ENCODE results near the gene XBP1.
"Not testable (repeated sequence)": the region's sequence is repeated elsewhere in the genome, so short reads cannot be mapped to it uniquely, and the experiment has no call there.

XBP1 gene

DNA sequence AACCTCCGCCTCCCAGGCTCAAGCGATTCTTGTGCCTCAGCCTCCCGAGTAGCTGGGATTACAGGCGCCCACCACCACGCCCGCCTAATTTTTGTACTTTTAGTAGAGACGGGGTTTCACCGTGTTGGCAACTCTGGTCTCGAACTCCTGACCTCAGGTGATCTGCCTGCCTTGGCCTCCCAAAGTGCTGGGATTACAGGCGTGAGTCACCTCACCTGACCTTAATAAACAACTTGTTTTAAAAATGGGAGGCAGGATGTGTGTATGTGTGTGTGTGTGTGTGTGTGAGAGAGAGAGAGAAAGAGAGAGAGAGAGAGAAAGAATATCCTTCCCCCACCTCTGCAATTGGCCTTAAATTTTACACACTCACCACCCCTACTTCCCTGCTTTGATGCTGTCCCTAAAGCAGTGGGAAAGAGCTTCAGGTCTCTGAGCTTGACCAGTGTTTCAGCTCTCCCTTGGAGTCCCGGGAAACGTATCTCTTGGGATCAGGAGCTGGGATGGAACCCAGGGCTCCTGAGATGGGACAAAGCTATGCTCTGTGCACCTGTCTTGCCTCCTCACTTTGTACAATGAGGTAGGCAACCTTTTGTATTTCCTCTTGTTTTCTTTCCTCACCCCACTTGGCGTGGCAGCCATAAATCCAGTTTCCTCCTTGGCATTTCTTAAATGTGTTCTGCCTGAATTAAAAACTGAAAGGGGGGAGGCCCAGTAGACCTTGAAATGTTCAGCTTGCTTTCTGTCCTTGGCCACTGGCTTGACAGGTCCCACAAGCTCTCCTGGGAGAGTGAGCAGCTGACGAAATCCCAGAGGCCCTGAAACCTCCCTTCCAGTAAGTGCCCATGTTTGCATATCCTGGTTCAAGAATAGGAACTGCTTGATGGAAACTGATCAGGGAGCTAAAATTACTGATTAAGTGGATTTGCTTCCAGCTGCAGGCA, 17.8 kb upstream of the XBP1 start:
- no peak for DNase-seq (ENCODE audit: low spot score)

DNA sequence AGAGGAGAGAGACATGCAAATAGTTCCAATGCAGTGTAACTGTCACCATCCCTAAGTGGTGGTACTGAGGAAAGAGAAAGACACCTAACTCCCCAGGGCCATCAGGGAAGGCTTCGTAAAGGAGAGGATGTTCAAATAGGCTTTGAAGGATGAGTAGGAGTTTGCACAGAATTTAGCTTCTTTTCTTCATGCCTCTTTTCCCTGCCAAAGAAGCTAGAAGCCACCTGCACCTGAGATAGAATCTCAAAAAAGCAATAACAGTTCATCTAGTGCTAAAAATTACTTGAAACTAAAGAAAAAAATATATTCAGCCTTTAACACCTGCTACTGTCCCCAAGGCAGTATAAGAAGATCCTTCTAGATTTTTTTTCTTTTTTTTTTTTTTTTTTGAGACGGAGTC, 16.7 kb upstream of the XBP1 start:
- DNase-seq (ENCODE audit: low spot score): no peak

DNA sequence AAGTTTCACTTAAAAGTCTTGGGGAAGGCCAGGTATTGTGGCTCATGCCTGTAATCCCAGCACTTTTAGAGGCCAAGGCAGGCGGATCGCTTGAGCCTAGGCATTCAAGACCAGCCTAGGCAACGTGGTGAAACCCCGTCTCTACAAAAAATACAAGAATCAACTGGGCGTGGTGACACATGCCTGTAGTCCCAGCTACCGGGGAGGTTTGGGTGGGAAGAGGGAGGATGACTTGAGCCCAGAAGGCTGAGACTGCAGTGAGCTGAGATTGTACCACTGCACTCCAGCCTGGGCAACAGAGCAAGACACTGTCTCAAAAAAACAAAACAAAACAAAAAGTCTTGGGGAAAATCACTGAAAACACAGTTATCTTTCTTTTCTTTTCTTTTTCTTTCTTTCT, 15.4 kb upstream of the XBP1 start:
- no peak for DNase-seq (ENCODE audit: low spot score)

DNA sequence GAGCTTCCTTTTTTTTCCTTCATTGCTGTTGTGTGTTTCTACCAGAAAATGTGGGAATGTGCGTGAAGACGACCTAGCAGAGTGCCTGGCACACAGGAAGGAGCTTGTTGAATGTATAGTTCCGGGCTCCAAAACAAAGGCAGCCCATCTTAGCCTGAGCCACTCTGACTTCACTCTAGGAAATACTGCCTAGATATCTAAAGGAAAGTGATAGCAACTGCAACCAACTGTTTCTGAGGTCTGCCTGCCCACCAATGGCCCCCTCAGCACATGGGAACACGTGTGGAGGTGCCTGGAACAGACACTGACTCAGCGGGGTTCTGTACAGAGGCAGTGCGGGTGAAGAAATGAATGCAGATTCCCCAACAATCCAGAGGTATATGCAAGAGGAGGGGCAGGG, 14.7 kb upstream of the XBP1 start:
- no peak for DNase-seq (ENCODE audit: low spot score)

DNA sequence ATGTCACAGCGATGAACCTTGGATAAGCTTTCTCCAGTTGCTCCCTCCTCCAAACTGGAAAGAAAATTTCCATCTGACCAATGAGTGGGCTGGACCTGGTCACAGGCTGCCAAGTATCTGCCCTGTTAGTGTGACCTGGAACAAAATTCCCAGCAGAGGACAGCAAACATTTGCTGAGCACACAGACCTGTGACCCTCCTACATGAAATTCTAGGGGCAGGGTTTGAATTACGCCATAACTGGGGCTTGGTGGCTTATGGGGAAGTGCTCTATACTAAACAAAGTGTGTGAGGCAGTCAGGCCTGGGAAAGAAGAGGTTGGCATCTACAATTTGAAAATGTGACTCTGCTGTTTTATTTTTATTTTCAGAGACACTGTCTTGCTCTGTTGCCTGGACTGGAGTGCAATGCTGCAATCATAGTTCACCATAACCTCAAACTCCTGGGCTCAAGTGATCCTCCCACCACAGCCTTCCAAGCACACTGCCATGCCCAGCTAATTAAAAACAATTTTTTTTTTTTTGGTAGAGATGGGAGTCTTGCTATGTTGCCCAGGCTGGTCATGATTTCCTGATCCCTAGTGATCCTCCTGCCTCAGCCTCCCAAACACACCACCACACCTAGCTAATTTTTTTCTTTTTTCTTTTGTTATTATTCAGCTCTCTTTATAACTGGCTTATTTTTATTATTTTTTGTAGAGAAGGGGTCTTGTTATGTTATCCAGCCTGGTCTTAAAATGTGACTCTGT, 13.6 kb upstream of the XBP1 start:
- peak; percentile 89 for DNase-seq (ENCODE audit: low spot score)

DNA sequence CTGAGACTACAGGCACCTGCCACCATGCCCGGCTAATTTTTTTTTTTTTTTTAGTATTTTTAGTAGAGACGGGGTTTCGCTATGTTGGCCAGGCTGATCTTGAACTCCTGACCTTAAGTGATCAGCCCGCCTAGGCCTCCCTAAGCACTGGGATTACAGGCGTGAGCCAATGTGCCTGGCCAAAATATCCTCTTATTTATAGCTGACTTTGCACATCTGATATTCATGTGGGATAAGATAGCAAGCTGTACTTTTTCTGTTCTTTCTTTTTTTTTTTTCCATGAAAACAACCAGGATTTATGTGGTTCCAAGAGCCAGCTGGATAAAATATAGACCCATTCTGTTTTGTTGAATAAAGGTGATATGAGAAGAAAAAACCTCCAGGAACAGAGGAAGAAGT, 12.1 kb upstream of the XBP1 start:
- no peak for DNase-seq (ENCODE audit: low spot score)

DNA sequence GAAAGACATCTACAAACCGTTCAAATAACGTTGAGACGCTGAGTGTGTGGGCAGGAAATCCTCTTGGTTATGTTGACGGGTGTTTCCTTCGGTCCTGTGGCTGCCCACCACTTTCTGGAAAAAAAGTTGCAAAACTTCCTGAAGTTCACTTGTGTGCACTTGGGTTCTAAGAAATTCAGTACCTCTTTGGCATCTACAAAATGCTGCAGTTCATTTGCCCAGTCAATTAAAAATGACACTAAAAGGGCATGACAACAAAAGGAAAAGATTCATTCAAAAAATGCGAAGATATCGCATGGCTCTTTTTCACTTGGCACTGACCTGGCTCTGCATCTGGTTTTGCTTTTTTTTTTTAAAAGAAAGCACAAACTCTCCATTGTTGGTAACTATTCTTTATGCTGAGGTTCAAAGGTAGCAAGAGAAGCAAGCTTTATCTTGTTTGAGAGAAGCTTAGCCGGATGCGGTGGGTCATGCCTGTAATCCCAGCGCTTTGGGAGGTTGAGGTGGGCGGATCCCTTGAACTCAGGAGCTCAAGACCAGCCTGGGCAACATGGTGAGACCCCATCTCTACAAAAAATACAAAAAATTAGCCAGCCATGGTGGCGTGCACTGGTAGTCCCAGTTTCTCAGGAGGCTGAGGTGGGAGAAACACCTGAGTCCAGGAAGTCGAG, 10.6 kb upstream of the XBP1 start:
- DNase-seq (ENCODE audit: low spot score): peak; percentile 38

DNA sequence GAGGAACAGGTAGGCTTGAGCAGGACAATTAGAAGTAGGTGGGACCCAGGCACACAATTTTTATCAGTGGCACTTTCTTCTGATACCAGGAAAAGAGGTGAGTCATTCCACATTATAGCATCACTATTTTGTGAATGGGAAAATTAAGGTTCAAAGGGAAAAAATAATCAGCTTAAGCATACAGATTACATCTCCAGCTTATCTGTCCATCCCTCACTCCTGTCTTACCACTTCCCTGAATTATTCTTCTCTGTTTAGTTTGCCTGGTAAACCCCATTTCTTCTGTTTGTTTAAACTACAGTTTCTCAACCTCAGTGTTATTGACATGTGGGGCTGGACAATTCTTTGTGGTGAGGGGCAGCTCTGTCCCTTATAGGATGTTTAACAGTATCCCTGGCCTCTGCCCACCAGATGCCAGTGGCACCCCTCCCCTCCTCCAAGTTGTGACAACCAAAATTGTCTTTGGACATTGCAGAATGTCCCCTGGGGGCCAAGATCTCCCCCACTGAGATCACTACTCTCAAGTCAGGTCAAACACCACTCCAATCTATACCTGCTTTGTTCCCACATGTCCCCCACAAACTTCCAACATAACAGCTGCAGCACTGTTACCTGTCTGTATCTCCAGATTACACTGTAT, 8.5 kb upstream of the XBP1 start:
- no peak for DNase-seq (ENCODE audit: low spot score)

DNA sequence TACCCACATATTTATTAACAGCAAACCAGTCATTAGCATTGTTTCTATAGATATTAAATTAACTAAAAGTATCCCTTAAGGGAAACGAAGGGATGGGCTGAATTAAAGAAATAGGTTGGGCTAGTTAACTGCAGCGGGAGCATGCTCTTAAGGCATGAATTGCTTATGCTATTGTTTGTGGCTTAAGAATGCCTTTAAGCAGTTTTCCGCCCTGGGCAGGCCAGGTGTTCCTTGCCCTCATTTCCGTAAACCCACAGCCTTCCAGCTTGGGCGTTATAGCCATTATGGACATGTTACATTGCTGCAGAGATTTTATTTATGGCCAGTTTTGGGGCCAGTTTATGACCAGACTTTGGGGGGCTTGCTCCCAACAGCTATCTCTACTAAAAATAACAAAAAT, 5.1 kb upstream of the XBP1 start:
- DNase-seq (ENCODE audit: low spot score): not testable (repeated sequence)

DNA sequence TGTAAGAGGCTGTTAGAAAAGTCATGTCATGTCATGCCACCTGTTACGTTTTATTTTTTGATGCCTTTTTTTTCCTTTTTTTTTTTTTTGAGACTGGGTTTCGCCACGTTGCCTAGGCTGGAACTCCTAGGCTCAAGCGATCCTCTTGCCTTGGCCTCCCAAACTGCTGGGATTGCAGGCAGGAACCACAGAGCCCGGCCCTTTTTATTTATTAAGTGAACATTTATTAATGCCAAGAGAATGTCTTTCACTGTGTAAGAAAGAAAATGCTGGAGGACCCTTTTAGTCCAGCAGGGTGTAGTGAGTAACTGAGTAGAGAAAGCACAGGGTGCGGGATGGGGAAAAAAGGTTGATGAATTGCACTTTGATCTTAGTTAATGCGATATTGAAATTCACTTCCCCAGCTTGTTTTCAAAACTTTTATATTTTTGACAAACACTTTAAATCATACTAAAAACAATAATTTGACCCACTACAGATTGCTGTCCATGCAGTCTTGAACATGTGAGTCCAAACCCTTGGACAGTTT, 2.3 kb upstream of the XBP1 start:
- DNase-seq (ENCODE audit: low spot score): peak; percentile 68

DNA sequence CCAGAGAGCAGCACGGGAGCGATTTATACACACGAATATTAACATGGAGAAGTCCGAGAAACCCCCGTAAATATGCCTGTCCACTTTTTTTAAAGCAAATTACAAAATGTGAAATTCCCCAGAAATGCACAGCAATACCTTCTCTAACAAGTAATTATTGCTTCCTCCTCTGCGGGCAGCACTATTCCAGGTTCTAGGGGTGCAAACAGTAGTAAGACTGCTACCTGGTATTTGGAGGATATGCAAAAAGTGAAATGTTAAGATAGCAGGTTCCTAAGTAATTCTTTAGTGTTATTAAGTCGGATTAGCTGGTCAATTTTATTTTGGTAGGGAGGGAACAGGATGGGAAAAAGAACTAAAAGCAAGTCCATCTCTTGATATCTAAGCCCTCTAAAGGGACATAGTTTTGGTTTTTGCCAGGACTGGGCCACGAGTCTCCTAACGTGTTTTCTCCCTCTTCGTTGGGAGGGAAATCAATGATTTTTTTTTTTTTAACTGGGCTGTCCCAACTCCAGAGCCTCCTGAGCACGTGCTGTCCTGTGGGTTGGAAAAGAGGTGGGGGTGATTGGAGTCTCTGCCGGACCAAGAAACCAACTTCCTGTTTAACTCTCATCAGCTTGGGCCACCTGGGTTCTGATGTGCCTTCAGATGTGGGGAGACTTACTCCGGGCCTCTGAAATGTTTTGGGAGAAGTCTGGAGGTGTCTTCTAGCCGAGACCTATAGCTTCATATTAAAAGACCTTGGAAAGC, 1.7 kb upstream of the XBP1 start:
- peak; percentile 74 for DNase-seq (ENCODE audit: low spot score)

DNA sequence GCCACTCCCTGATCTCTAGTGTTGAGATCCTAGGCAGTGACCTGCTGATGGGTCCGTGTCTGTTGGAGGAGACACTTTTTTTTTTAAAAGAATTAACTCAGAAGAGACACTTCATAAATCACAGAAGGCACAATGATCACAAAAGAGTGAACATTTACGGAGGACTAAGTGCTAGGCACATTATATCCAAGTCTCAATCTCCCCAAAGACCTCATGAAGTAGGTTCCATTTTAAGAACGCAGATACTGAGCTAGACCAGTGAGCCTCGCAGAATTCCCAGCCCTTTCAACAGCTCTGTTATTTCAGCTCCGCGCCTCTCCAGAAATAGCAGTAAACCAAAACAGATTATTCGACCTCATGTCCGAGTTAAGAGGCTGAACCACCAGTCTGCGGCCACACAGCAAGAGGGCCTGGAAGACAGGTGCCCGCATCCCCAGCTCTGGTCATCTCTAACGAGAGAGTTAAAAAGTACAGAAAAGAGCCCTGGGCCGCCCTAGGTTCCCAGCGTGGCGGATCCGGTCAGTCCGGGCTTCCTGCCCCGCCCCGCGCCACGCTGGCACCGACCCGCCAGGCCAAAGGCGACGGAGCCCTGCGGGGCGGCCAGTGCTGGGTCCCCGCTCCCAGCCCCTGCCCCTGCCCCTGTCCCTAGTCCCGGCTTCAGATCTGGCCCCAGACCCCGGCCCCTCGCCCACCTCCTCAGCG, 612 bp downstream of the XBP1 start:
- no peak for DNase-seq (ENCODE audit: low spot score)

DNA sequence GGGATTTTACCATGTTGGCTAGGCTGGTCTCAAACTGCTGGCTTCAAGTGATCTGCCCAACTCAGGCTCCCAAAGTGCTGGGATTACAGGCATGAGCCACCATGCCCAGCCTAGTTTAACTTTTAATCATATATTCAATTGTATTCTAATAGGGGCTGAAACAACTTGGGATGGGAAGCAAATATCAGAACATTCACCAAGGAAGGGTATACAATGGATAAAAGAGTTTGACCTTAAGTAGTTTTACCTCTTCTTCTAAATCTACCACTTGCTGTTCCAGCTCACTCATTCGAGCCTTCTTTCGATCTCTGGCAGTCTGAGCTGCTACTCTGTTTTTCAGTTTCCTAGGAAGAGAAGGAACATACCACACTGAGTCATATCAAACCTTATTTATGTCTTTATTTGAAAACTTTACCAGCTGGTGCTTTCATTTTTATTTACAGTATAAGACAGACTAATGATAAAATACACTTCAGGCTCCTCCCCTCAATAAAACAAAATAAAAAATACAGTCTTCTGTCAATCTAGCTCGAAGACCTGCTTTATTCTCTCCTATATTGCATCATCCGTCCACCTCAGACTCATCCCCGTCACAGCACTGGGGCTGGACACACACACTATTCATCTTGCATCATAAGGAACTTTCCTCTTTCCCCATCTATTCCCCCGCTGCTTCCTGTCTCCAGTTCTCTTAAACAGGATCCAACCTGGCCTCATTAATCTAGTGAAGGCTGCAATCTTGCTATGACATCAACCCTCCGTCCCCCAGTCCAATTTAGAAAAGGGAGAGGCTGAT, 1.4 kb downstream of the XBP1 start:
- peak; percentile 76 for DNase-seq (ENCODE audit: low spot score)

DNA sequence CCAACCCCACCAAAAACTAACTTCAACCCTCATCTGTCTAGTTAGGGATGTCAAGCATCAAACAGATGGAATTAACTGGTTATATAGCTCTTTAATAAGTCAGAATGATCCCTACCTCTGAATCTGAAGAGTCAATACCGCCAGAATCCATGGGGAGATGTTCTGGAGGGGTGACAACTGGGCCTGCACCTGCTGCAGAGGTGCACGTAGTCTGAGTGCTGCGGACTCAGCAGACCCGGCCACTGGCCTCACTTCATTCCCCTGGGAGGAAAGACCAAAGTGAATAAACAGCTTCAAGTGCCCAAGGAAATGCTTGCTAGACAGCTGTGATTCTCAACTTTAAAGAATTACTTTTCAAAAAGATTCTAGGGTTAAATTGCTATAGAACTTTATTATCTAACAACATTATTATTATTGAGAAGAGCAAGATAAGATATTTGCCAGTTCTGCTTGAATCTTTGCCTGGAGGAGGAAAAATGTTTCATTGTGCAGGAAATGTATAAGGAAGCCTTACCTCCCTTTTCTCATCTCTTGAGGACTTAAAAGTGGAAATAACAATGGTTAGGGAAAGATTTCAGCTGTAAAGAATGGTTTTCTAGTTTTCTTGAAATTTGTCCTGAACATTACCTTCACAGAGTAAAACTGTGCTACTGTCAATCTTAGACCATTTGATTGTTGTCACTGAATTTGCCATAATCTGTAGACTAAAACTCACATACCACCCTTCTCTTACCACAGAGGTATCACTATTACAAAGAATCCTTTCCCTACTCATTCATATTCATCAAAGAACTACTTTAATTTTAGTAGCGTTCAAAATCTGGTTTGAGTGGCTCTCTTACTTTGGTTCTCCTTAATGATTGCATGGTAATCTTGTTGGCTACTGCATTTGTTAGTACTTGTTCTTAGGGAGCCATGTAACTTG, 4.2 kb downstream of the XBP1 start:
- no peak for DNase-seq (ENCODE audit: low spot score)

DNA sequence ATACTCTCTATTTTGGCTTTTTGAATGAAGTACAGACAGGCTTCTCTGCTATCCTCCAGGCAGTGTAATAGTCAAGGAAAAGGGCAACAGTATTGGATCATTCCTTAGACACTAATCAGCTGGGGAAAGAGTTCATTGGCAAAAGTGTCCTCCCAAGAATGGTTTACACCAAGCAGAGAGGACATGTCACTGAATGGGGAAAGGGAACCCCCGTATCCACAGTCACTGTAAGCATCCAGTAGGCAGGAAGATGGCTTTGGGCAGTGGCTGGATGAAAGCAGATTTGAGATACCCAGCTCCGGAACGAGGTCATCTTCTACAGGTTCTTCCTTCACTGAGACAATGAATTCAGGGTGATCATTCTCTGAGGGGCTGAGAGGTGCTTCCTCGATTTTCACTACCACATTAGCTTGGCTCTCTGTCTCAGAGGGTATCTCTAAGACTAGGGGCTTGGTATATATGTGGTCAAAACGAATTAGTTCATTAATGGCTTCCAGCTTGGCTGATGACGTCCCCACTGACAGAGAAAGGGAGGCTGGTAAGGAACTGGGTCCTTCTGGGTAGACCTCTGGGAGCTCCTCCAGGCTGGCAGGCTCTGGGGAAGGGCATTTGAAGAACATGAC, 5.2 kb downstream of the XBP1 start:
- DNase-seq (ENCODE audit: low spot score): no peak

DNA sequence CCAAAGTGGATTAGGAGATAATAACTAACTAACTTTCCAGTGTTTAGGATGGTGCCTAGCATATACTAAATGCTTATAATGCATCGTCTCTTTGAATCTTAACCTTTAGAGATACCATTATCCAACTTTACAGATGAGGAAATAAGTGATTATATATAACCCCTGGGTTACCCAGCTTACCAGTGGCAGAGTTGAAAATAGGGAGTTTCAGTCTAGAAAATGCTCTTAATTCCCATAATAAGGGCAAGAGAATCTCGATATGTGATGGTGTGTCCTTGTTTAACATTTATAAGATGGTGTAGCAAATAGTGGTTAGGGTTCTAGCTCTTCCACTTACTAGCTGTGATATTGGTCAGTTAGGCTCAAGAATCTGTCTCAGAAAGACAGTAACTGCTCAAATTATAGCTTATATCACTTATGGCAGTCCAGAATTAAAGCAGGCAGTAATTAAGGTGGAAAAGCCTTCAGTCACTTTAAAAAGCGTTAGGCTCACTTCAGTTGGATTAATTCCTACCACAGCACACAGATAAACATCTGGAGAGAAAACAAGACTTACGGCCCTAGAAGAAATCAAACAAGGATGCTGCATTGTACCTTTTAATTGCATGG, 6.3 kb downstream of the XBP1 start:
- DNase-seq (ENCODE audit: low spot score): no peak

DNA sequence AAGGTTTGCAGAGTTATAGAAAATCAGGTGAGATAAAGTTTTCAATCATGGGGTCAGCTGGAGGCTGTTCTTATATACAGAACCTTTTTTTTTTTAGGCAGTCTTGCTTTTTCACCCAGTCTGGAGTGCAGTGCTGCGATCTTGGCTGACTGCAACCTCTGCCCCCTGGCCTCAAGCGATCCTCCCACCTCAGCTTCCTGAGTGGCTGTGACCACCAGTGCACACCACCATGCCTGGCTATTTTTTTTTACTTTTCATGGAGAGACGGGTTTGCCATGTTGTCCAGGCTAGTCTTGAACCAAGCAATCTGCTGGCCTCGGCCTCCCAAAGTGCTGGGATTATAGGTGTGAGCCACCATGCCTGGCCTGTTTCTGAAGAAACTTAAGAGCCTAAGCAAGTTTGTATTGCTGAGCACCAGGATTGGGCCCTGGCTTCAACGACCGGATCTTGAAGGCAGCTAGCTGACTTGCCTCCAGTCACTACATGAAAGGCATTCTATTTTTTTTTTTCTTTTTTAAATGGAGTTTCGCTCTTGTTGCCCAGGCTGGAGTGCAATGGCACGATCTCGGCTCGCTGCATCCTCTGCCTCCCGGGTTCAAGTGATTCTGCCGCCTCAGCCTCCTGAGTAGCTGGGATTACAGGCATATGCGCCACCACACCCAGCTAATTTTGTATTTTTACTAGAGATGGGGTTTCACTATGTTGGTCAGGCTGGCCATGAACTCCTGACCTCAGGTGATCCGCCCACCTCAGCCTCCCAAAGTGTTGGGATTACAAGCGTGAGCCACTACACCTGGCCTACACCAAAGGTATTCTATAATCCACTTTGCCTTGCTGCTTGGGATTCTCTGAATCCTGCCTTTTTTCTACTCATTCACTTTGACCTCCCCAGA, 7.6 kb downstream of the XBP1 start:
- no peak for DNase-seq (ENCODE audit: low spot score)
